HG03565 (cell line): ENCODE measurements around the gene CXCL11.
"Not testable (repeated sequence)": the region's sequence is repeated elsewhere in the genome, so short reads cannot be mapped to it uniquely, and the experiment has no call there.

Source experiments
- ATAC-seq: cut with Tn5 transposase; IDR thresholded peaks from one replicate; pipeline ENCODE4 v1.9.1; 2021; ENCODE audit warnings: mild to moderate bottlenecking, moderate library complexity; ENCODE audit not compliant: unreplicated experiment

The CXCL11 gene

GRCh38 chr4:76035799-76036380 lies at the start of gene CXCL11:
TSS of gene CXCL11 (minus strand) at chr4:76036070. CDS start at chr4:76035987, 83 bp downstream.
- no peak for ATAC-seq

DNA sequence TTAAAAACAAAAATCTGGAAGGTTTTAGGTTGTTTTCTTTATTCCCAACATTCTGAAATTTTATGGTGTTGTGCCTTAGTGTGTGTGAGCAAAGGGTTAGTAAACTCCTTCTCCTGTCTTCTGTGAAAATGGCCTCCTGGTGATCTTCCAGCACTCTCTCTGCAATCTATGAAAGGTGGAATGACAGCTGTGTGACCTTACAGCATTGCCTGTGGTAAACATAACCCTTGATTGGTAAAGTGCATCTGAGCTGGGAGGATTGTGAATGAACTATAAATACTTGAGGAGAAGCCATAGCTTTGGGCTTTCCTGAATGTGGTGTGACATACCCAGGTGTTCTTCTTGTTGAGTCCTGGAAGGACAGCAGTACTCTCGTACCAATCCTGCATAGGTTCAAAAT lies 48.7 kb upstream of the CXCL11 start:
- no peak for ATAC-seq

GRCh38 chr4:76083386-76083988 lies 47.6 kb upstream of the CXCL11 start:
- no peak for ATAC-seq

GRCh38 chr4:76078033-76078613 lies 42.3 kb upstream of the CXCL11 start:
- no peak for ATAC-seq

DNA sequence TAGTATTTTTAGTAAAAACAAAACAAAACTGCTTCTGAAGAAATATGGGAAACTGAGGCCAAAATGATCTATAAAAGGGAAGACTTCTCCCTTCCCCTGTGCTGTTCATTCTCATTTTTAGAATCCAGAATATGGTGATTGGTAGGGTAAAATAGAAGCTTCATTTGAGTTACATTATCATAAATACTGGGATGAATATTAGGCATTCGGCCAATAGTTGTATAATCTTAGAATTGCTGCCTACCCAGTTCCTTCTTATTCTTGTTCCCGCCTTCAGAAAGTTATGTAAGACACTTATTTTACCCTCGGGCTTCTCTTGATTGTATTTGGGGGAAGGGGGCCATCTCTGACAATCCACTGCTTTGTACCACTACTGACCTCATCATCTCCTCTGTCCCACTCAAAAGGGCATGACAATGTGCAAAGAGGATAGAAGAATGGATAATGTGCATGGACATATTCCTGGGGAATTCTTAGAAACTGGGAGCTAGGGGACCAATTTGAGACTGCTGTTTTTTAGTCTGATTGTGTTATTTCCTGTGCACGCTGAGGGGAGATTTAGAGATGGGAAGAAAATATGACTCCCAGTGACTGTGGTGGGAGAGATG lies 39.2 kb upstream of the CXCL11 start:
- no peak for ATAC-seq

- ATAC-seq: no peak
Observed at GRCh38 chr4:76074468-76074867, 38.6 kb upstream of the CXCL11 start, which contains the start of gene ART3. TSS of gene ART3 (plus strand) at chr4:76074709. CDS start at chr4:76075890, 1,181 bp downstream.

- no peak for ATAC-seq
Observed at GRCh38 chr4:76072760-76073159, 36.9 kb upstream of the CXCL11 start.

GRCh38 chr4:76067652-76068286 lies 31.9 kb upstream of the CXCL11 start:
- peak; percentile 64 for ATAC-seq

DNA sequence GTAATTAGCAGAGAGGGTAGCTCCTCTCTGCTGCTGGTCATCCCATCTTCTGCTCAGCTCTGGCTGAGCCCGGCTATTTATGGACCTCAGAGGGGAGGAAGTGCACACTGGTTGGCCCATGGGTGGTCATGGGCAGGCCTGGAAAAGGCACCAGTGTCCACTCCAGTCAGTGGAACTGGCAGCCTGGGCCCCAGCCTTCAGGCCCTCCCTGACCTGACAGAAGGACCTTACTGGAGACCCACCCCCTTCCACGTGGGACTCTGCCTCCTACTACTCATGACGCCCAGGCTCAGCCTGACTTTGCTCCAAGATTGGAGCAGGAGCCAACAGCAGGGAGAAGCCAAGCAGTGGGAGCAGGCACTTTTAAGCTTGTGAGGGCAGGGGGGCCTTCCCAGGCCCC lies 30.7 kb upstream of the CXCL11 start:
- no peak for ATAC-seq

- ATAC-seq: peak; percentile 67
Observed at GRCh38 chr4:76061982-76062381, 26.1 kb upstream of the CXCL11 start.

GRCh38 chr4:76061421-76061820 lies 25.6 kb upstream of the CXCL11 start:
- no peak for ATAC-seq

DNA sequence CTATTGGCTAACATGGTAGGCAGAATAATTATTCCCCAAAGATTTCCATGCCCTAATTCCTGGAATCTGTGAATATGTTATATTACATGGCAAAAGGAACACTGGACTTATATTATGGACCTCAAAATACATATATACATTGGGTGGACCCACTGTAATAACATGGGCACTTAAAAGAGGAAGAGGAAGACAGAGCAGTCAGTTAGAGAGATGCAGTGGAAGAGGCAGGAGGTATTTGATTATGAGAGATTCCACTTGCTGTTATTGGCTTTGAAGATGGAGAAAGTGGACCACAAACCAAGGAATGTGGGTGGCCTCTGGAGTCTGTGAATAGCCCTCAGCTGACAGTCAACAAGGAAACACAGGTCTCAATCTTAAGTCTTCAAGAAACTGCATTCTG lies 24.6 kb upstream of the CXCL11 start:
- no peak for ATAC-seq

DNA sequence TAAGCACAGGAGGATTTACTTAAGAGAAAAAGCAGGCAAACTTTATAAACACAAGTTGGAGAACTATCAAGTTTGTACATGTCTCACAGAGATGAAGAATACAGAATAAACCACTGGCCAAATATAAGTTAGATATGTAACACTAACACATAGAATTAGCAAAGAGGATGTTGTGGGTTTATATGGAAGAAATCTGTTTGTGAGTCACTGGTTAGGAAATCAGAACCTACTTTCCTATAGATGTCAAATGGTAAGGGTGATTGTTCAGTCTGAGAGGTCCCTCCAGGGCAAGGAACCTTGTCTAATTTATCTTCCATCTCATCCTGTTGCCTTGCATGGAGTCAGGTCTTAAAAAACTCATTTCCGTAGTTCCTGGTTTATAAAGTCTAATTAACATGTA lies 23.9 kb upstream of the CXCL11 start:
- ATAC-seq: no peak

DNA sequence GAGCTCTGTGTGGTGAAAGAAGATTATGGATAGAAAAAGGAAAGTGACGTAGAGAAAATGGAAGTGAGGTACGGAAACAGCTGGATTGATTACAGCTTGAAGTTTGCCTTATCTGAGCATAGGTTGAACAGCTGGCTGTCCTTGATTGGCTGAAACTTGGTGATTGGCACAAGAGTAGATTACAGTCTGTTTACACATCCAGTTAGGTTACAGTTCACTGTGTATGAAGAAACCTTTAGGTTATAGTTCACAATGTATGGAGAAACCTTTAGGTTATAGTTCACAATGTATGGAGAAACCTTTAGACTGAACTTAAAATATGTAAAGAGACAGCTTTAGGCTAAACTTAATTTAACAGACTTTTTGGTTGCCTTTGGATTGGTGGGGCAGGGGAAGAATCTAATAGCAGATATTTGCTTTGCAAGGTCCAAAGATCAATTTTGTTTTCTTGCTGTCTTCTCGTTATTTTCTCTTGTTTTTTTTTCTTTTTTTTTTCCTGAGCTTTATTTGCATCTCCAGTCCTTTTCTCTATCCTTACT lies 23.1 kb upstream of the CXCL11 start:
- no peak for ATAC-seq

DNA sequence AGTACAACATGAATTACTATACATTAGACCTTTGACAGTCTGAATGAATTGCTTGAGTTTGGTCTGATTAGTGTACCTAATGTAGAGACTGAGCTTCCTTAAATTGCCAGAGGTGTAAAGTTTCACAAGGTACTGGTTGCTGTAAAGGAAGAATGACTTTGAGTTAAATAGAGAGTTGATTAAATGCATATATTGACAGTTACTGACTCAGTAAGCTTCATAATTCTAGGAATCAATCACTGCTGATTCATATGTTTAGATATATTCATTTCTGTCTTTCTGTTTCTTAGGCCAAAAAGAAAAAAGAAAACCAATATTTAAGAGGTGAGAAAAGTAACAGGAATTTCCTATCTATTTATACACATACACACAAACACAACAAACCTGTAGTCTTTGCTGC lies 22.4 kb upstream of the CXCL11 start:
- peak; percentile 40 for ATAC-seq

GRCh38 chr4:76055421-76055820 lies 19.6 kb upstream of the CXCL11 start:
- no peak for ATAC-seq

DNA sequence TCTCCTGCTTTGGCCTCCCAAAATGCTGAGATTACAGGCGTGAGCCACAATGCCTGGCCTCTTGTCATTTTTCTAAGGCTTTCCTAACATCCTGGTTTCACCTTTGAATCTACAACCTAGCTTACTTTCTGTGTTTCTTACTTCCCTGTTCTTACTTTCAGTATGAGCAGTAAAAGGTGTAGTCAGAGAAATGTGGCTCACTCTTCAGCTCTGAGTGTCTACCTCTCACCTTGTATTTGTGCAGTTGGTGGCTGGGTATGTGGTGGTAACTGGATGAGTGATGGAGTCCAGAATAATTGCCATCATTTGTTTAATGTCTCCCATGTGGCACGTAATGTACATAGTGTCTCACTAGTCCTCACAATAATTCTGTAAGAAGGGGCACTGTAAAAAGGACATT lies 19.1 kb upstream of the CXCL11 start:
- ATAC-seq: peak; percentile 94

DNA sequence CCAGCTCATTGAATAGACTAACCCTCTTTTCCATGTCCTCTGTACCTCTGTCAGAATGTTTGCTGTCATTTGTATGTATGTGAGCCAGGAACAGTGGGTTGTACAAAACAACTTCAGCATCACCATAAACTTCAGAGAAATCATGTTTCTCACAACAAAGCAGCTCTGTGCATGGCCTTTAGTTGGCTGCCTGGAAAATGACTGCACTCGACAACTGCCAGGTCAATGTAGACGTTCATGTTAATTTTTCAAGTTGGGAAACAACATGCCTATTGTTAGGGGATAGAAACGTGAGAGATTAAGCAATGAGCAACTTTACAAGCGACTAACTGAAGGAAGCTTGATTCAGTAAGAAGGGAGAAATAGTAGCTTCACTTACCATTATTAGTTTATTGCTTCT lies 17.9 kb upstream of the CXCL11 start:
- no peak for ATAC-seq

GRCh38 chr4:76050560-76051050 lies 14.7 kb upstream of the CXCL11 start:
- ATAC-seq: not testable (repeated sequence)

DNA sequence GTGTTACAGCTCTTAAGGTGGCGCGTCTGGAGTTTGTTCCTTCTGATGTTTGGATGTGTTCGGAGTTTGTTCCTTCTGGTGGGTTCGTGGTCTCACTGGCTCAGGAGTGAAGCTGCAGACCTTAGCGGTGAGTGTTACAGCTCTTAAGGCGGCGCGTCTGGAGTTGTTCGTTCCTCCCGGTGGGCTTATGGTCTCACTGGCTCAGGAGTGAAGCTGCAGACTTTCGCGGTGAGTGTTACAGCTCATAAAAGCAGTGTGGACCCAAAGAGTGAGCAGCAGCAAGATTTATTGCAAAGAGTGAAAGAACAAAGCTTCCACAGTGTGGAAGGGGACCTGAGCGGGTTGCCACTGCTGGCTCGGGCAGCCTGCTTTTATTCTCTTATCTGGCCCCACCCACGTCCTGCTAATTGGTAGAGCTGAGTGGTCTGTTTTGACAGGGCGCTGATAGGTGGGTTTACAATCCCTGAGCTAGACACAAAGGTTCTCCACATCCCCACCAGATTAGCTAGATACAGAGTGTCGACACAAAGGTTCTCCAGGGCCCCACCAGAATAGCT lies 14.1 kb upstream of the CXCL11 start:
- ATAC-seq: not testable (repeated sequence)

DNA sequence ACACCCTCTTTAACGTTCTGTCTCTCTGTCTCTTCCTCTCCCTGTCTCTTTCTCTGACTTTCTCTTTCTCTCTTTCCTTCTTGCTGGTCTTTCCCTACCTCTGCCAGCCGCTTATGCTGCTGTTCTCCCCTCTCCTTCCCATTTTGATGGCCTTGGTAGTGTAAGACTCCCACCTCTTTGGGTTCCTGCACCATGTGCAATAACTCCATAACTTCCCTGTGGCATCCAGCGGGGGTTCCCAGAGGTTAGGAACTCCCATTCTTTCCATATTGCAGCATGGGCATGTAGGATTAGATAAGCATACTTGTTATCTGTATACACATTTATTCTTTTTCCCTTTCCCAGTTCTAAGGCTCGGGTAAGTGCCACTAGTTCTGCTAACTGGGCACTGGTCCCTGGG lies 8.8 kb upstream of the CXCL11 start:
- ATAC-seq: not testable (repeated sequence)
